Right cardiac atrium (tissue), 5 donors: ENCODE data around the gene SLC27A3. TPM values are rescaled to one million over a fixed set of nuclear protein-coding genes. Genes with fewer than 3 reads are reported as not detected.
A peak's percentile ranks its signal among the peaks of the same experiment; 100 is the strongest.

Experiments
- ATAC-seq, 2 donors: fragments of 200-7000 bp; cut with Tn5 transposase; one replicate each; pipeline versions ENCODE4 v1.8.0 to v1.9.1; 2020; ENCODE audit warnings: moderate library complexity in 2 of 2, mild to moderate bottlenecking in 1 of 2
- DNase-seq, 3 donors: peaks; one replicate each; pipeline ENCODE4 v3.0.0-alpha.2; 2020
- H3K27ac ChIP-seq: one replicate; pipeline ENCODE4 v1.5.1; 2013; ENCODE audit warnings: mild to moderate bottlenecking, low read length, control low read depth, moderate library complexity
- H3K27me3 ChIP-seq: one replicate; pipeline ENCODE4 v1.6.1; 2013; ENCODE audit not compliant: control insufficient read depth, insufficient read depth
- H3K4me1 ChIP-seq: one replicate; pipeline ENCODE4 v1.6.1; 2013; ENCODE audit warnings: low read length; ENCODE audit not compliant: control insufficient read depth, insufficient read depth
- H3K4me3 ChIP-seq: one replicate; pipeline ENCODE4 v1.5.1; 2013; ENCODE audit warnings: low read length, control low read depth
- H3K9me3 ChIP-seq: one replicate; pipeline ENCODE4 v1.6.1; 2013; ENCODE audit warnings: low read length; ENCODE audit not compliant: control insufficient read depth
- WGBS: extraction: QIAGEN DNeasy Blood & Tissue Kit; methylation state at CpG from one replicate; pipeline ENCODE4 v1.1.7; 2013; 5-methylcytosine and 5-hydroxymethylcytosine counted together
- intact Hi-C, 4 donors: fragments of 100-400 bp; cut with DNase I; formaldehyde crosslinking; loops; one replicate each; pipeline versions ENCODE4 v1.11.0 to v1.14.0; 2022 to 2023
- polyA plus RNA-seq: library from polyadenylated mRNA; stranded (reverse); fragments of 200-250 nt; gene quantifications from one replicate; pipeline ENCODE4 v1.2.3, GENCODE V29; 2013
- total RNA-seq, 4 donors: library from RNA; stranded (reverse); fragmentation: NEBNext Ultra II Directional; extraction: Animal tissue kit (Norgen Biotek cat#: 25700); gene quantifications; one replicate each; pipeline ENCODE4 v1.2.1, GENCODE V29; 2021
- donor health status: healthy with polysubstance abuse.
- donor health status: DM: no; HTN: yes; CAD: no.
- donor health status: DM: no; HTN: no; CAD: no.
- donor health status: DM: no; HTN: yes; CAD: no; lungs with severe emphysema.
- donor health status: DM: yes; HTN: yes; CAD: no.

Gene SLC27A3
- total and polyA plus RNA-seq, 5 donors: 16.9 to 26.5 (median 20.4) TPM

DNA sequence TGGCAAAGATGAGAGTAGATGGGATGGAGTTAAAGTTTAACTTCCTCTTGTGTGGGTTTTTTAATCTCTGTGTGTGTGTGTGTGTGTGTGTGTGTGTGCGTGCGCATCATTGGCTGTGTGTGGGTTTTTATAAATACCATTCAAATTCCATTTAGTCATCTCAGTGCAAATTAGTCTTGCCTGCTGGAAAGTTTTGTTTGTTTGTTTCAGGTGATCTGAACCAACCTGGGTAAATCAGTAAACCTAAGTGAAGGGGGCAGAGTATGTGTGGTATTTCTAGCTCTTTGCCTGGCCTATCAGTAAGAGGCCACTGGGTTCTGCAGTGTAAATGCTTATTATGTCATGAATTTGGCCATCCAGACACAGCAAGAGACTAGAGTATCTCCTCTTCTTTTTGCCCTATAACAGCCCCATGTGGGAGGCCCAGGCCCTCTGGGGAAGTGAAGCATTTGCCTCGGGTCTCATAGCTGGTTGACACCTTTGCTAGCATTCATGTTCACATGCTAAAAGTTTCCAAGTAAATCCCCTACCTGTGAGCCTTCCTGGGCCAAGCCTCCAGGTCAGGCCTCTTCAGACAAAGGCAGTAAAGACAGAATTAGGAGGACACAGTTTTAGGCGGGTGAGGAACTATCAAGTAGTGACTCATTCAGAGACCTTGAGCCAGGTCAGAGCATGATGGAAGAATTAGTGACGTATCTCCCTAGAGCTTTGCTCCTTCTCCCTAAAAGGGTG is 32.6 kb upstream of the SLC27A3 start:
- no peaks in the 10 kb centered on the region for H3K27me3 ChIP-seq
- H3K4me1 ChIP-seq: no peaks in the 10 kb centered on the region
- no peak overlapping the region for H3K4me3 ChIP-seq
- no peak overlapping the region for H3K27ac ChIP-seq
- WGBS: 61% methylated on average over 5 of the region's 5 CpGs
- peak in 1 of 2 donors; percentile 30 for ATAC-seq
- H3K9me3 ChIP-seq: no peaks in the 10 kb centered on the region
- DNase-seq: no peak
- intact Hi-C loops: loop anchor here in 2 of 4 donors (10.0 kb wide), 1 partner anchor 228 kb away; no protein-coding TSS in a partner anchor

DNA sequence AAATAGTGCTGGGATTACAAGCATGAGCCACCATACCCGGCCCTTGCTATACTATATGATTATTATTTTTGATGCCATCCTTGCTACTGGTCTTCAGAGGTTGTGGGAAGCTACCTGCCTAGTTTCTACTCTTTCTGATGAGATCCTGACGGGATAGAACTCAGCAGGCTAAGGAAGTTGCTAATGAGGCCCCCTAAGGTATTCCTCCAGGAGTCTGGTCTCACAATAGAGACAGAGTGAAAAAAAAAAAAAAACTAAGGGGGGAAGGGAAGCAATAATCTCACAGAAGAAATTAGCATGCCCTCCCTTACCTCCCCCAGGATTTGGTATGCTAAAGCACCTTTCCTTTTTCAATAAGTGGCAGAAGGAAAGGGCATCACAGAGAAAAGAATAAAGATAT is 29.8 kb upstream of the SLC27A3 start:
- H3K9me3 ChIP-seq: no peaks in the 10 kb centered on the region
- WGBS: 94% methylated on average over 2 of the region's 2 CpGs
- no peaks in the 10 kb centered on the region for H3K27me3 ChIP-seq
- H3K4me3 ChIP-seq: no peak overlapping the region
- ATAC-seq (no peak), DNase-seq (no peak)
- H3K4me1 ChIP-seq: peaks cover 2% of the 10 kb centered on the region
- intact Hi-C loops: loop anchor here in 3 of 4 donors (5.0 to 10.0 kb wide), 3 partner anchors 63 to 231 kb away; partner anchors contain the start of gene NPR1 (in 1 of the 3)
- no peak overlapping the region for H3K27ac ChIP-seq

- H3K4me1 ChIP-seq: peaks cover 5% of the 10 kb centered on the region
- no peaks in the 10 kb centered on the region for H3K9me3 ChIP-seq
- intact Hi-C loops: loop anchor here in 3 of 4 donors (5.0 to 10.0 kb wide), 3 partner anchors 64 to 231 kb away; partner anchors contain the start of gene NPR1 (in 1 of the 3)
- no peaks in the 10 kb centered on the region for H3K27me3 ChIP-seq
- DNase-seq (peak in 1 of 3 donors; percentile 38), ATAC-seq (no peak)
- 91% methylated on average over 13 of the region's 13 CpGs for WGBS
- H3K27ac ChIP-seq: no peak overlapping the region
- H3K4me3 ChIP-seq: no peak overlapping the region
Measured at GRCh38 chr1:153746174-153746573, 29.0 kb upstream of the SLC27A3 start.

DNA sequence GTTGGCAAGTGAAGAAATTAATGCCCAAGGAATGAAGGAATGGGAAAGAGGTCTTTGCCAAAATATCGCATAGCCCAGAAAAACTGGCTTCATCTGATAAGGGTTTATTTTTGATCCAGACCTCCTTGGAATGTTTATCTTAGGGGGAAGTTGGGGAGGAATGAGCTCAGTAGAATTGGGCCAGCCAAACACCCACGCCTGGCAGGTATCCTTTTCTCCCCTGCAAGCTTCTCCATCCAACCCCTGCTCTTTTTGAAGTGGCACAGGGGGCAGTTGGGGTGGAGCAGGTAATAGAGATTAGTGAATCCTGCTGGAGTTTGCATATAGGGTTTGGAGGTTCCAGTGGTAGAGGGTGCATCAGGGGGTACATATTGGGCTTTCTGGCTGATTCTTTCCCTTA is 26.3 kb upstream of the SLC27A3 start:
- intact Hi-C loops: loop anchor here (2.0 to 10.0 kb wide), 4 partner anchors 67 to 234 kb away; partner anchors contain the start of gene NPR1 (in 2 of the 4)

DNA sequence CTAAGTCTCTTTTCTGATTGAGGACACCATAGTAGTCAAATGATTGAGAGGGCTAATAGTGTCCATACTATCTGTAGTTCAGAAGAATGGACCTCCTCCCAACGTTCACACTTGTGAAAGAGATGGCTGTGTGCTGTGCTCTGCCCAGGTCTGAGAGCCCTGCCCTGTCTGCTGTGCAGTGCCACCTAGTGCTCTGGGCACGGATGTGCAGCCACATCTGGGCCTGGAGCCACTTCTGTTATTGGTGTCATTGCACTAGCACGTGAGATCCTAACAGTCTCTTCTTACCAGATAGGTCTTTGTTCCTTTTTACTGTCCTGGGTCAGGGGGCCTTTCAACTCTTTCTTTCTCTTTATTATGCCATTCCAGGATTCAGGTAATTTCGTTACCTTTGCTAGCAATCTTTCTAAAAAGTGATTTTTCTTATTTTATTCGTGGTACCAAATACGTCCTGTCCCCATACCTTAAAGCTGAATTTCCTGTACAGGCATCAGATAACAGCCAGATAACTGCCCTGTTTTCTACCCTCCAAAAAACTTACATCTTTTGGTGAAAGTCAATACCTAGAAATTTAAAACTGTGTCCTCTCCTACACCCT is 25.7 kb upstream of the SLC27A3 start:
- Histone ChIP-seq H3K4me3 (no peak overlapping the region), H3K4me1 (peaks cover 10% of the 10 kb centered on the region), H3K9me3 (no peaks in the 10 kb centered on the region), H3K27me3 (no peaks in the 10 kb centered on the region), H3K27ac (peak overlapping the region; percentile 65)
- DNase-seq (peak; percentile 84 to 93 (median 93)), ATAC-seq (peak; percentile 88 to 92)
- intact Hi-C loops: loop anchor here (2.0 to 10.0 kb wide), 4 partner anchors 67 to 235 kb away; partner anchors contain the start of gene NPR1 (in 3 of the 4)
- WGBS: 34% methylated on average over 6 of the region's 6 CpGs

More for the DNA sequence above, 26.3 kb upstream of the SLC27A3 start:
- Histone ChIP-seq H3K9me3 (no peaks in the 10 kb centered on the region), H3K4me1 (peaks cover 10% of the 10 kb centered on the region), H3K4me3 (no peak overlapping the region), H3K27ac (peak overlapping the region; percentile 26), H3K27me3 (no peaks in the 10 kb centered on the region)
- DNase-seq (no peak), ATAC-seq (no peak)
- 66% methylated on average over 2 of the region's 2 CpGs for WGBS

DNA sequence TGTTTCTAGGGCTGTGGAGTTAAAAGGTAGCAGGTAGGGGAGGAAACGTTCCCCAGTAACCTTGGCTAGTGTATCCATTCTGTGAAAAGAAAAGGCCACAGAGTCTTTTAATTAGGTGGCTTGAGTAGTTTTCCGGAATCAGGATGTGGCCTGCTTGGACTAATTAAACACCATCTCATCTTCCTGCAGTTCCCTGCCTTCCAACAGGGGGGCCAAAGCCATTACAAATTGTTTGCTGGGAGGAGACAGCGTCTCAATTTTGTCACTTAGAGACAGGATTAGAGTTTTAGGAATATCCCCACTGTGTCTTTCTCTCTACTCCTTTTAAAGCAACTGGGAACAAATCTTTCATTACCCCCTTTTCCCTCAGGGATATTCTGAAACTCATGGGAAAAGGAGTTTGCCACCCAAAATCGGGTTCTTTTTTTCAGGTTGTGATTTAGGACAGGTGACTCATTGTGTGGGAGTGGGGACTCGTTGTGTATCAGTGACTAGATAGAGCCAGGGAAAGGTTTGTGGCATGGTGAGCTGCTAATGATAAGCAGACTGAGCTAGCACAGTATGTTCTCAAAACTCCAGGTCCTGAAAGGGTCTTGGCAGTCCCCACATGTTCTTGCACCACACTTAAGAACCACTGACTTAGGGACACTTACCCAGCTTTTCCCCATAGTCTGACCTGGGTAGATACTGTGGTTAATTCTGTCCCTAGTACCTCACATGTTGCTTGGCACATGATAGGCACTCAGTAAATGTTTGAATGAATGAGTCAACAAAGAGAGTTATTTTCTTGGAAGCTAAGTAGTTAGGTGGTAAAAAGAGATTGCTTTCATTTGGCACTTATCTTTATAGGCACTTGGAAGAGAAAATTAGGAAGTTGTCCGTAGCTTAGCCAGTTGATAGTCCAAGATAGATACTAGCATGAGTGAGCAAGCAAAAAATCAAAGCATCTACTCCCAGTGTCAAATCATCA is 24.9 kb upstream of the SLC27A3 start:
- 46% methylated on average over 6 of the region's 6 CpGs for WGBS
- DNase-seq (no peak), ATAC-seq (peak; percentile 49 to 52)
- no peak overlapping the region for H3K4me3 ChIP-seq
- H3K4me1 ChIP-seq: peaks cover 10% of the 10 kb centered on the region
- no peaks in the 10 kb centered on the region for H3K9me3 ChIP-seq
- intact Hi-C loops: loop anchor here in 1 of 4 donors (5.0 kb wide), 1 partner anchor 73 kb away; the partner anchor contains the start of gene NPR1
- peak overlapping the region; percentile 82 for H3K27ac ChIP-seq
- no peaks in the 10 kb centered on the region for H3K27me3 ChIP-seq

DNA sequence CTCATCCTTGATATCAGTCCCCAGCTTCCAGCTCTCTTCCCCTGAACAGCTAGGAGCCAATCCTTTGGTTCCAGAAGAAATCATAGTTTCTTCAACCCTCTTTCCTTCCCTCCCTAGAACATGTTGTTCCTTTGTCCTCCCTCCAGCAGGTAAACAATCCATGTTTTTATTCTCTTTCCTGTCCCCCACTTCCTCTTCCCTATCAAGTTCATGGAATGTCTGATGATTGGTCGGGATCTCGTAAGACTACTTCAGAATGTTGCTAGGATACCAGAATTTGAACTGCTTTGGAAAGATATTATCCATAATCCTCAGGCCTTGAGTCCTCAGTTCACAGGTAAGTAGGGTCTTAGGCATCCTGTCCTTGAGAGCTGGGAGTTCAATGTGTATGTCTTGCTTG is 23.1 kb upstream of the SLC27A3 start:
- intact Hi-C loops: loop anchor here in 1 of 4 donors (5.0 kb wide), 1 partner anchor 75 kb away; the partner anchor contains the start of gene NPR1
- ATAC-seq (peak; percentile 43 to 59), DNase-seq (no peak)
- Histone ChIP-seq H3K27ac (peak overlapping the region; percentile 6), H3K4me3 (no peak overlapping the region), H3K27me3 (no peaks in the 10 kb centered on the region), H3K9me3 (no peaks in the 10 kb centered on the region), H3K4me1 (peaks cover 10% of the 10 kb centered on the region)
- WGBS: 58% methylated on average over 2 of the region's 2 CpGs

DNA sequence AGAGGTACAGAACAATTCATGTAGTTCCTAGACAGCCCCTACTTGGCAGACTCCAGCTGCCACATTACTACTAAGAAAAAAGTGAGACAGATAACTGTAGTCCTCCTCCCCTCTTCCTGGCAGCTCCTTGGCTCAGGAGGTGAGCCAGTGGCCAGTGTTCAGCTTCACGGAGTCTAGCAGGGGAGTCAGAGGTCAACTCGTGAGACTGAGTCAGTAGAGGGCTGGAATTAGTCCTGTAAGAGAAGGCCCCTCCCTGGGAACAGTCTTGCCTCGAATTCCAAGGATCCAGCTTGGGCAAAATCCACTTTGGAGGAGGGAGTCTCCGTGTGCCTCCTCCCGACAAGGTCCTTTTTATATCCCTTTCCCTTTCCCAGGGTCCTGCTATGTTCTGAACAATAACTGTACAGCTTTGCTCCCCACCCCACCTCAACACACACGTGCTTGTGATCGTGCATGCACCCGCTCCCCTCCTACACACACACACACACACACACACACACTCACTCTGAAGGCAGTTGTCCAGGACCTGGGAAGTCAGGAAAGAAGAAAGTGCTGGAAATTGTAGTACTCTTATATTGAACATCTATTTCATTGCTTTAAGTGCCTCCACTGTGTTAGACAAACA is 22.5 kb upstream of the SLC27A3 start:
- Histone ChIP-seq H3K4me1 (peaks cover 10% of the 10 kb centered on the region), H3K4me3 (no peak overlapping the region), H3K9me3 (no peaks in the 10 kb centered on the region), H3K27ac (peak overlapping the region; percentile 6), H3K27me3 (no peaks in the 10 kb centered on the region)
- DNase-seq (peak; percentile 32 to 72 (median 64)), ATAC-seq (peak; percentile 49 to 81)
- 57% methylated on average over 8 of the region's 8 CpGs for WGBS
- intact Hi-C loops: loop anchor here in 1 of 4 donors (5.0 kb wide), 1 partner anchor 75 kb away; the partner anchor contains the start of gene NPR1

- Histone ChIP-seq H3K9me3 (no peaks in the 10 kb centered on the region), H3K27ac (no peak overlapping the region), H3K4me1 (peaks cover 8% of the 10 kb centered on the region), H3K27me3 (no peaks in the 10 kb centered on the region), H3K4me3 (no peak overlapping the region)
- DNase-seq (no peak), ATAC-seq (no peak)
- intact Hi-C loops: loop anchor here in 1 of 4 donors (5.0 kb wide), 1 partner anchor 77 kb away; the partner anchor contains the start of gene NPR1
- WGBS: 95% methylated on average over 2 of the region's 2 CpGs
Measured at GRCh38 chr1:153754266-153754665, 20.9 kb upstream of the SLC27A3 start.

- DNase-seq (no peak), ATAC-seq (no peak)
- Histone ChIP-seq H3K27me3 (no peaks in the 10 kb centered on the region), H3K27ac (no peak overlapping the region), H3K4me1 (peaks cover 8% of the 10 kb centered on the region), H3K9me3 (no peaks in the 10 kb centered on the region), H3K4me3 (no peak overlapping the region)
- WGBS: 93% methylated on average over 4 of the region's 4 CpGs
- intact Hi-C loops: no loop called here
Measured at GRCh38 chr1:153760440-153760839, 14.8 kb upstream of the SLC27A3 start.
